Measurements from ENCODE around the gene ATP1A1. TPM values are rescaled to one million over a fixed set of nuclear protein-coding genes. Genes with fewer than 3 reads are reported as not detected.

Gene ATP1A1
- total RNA-seq, 1 donor from 2014 or later: 78.4 TPM

GRCh38 chr1:116380499-116381242, 7.6 kb downstream of the ATP1A1 start:
- Mint-ChIP-seq H3K9me3 (ENCODE audit: unreplicated experiment) (no peaks in the 10 kb centered on the region), H3K4me1 (ENCODE audit: low read depth, unreplicated experiment) (peaks cover 17% of the 10 kb centered on the region), H3K4me3 (ENCODE audit: unreplicated experiment) (no peak overlapping the region), H3K36me3 (ENCODE audit: unreplicated experiment) (no peaks in the 10 kb centered on the region), H3K27me3 (ENCODE audit: unreplicated experiment) (no peaks in the 10 kb centered on the region), H3K27ac (ENCODE audit: unreplicated experiment) (no peak overlapping the region)
- DNase-seq: no peak
- no peak for TF ChIP-seq CTCF (IDR thresholded peaks at IDR 0.05; ENCODE audit: partially characterized antibody, unreplicated experiment)

DNA sequence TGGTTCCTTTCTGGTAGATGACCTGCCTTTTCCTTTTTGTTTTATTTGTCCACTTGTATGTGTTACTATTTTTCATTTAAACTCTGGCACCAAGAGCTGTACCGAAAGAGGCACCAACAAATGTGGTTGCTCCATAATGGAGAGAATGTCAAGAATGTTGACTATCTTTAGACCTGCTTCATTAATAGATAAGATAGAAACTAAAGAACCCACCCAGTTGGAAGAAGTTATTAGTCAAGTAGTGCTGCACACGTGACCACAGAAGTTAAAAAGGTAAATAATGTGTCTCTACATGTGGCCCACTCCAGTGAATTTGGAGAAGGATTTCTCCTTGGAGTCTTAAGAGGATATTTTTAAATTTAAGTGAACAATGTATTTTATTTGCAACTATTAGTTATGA, 9.3 kb downstream of the ATP1A1 start:
- Mint-ChIP-seq H3K36me3 (ENCODE audit: unreplicated experiment) (no peaks in the 10 kb centered on the region), H3K4me3 (ENCODE audit: unreplicated experiment) (no peak overlapping the region), H3K4me1 (ENCODE audit: low read depth, unreplicated experiment) (peaks cover 13% of the 10 kb centered on the region), H3K27ac (ENCODE audit: unreplicated experiment) (no peak overlapping the region), H3K27me3 (ENCODE audit: unreplicated experiment) (no peaks in the 10 kb centered on the region), H3K9me3 (ENCODE audit: unreplicated experiment) (no peaks in the 10 kb centered on the region)
- TF ChIP-seq CTCF (IDR thresholded peaks at IDR 0.05; ENCODE audit: partially characterized antibody, unreplicated experiment): no peak
- no peak for DNase-seq

DNA sequence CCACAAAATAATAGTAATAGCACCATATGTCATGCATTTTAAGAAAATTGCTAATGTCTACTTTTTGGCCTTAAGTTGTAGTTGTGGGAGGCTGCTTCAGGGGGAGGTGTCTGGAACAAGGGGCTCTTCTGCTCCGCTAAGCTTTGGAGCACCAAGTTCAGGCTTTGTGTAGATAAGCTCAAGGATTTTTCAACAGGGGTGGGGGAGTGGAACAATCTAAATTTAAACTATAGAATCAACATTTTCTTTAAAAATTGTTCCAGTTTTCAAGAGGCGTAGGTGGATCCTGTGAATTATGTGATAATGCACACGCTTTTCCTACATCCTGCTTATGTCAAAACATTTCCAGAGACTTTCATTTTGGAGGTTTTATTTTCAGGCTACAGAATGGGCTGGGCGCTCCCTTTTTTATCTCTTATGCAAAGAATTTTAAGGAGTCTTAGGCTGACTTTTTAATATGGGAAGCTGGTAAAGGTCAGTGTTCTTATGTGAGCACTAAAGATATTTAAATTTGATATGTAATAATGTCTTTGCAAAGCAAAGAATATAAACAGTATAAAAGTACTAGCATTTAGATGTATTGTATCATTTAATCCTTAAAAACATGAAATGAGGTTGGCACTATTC, 9.9 kb downstream of the ATP1A1 start:
- TF ChIP-seq CTCF (IDR thresholded peaks at IDR 0.05; ENCODE audit: partially characterized antibody, unreplicated experiment): no peak
- H3K4me3 Mint-ChIP-seq (ENCODE audit: unreplicated experiment): no peak overlapping the region
- peaks cover under 1% of the 10 kb centered on the region for H3K36me3 Mint-ChIP-seq (ENCODE audit: unreplicated experiment)
- DNase-seq: no peak
- no peaks in the 10 kb centered on the region for H3K9me3 Mint-ChIP-seq (ENCODE audit: unreplicated experiment)
- no peaks in the 10 kb centered on the region for H3K27me3 Mint-ChIP-seq (ENCODE audit: unreplicated experiment)
- no peak overlapping the region for H3K27ac Mint-ChIP-seq (ENCODE audit: unreplicated experiment)
- peaks cover 8% of the 10 kb centered on the region for H3K4me1 Mint-ChIP-seq (ENCODE audit: low read depth, unreplicated experiment)

DNA sequence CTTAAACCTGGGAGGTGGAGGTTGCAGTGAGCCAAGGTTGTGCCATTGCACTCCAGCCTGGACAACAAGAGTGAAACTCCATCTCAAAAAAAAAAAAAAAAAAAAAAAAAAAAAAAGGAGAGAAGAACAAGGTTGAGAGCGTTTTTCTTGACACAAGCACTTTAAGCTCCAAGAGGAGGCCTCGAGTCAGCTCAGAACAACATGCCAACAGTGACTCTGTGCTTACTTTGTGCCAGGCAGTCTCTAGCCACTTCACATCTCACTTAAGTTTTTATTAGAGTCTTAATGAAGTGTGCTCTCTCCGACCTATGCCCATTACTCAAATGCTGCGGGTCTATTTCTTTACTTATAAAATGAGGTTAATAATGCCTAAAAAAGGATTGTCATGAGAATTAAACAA, 13.0 kb downstream of the ATP1A1 start:
- Mint-ChIP-seq H3K27me3 (ENCODE audit: unreplicated experiment) (no peaks in the 10 kb centered on the region), H3K27ac (ENCODE audit: unreplicated experiment) (no peak overlapping the region), H3K4me3 (ENCODE audit: unreplicated experiment) (no peak overlapping the region), H3K36me3 (ENCODE audit: unreplicated experiment) (peaks cover 13% of the 10 kb centered on the region), H3K9me3 (ENCODE audit: unreplicated experiment) (no peaks in the 10 kb centered on the region), H3K4me1 (ENCODE audit: low read depth, unreplicated experiment) (peaks cover 4% of the 10 kb centered on the region)
- no peak for DNase-seq
- no peak for TF ChIP-seq CTCF (IDR thresholded peaks at IDR 0.05; ENCODE audit: partially characterized antibody, unreplicated experiment)

DNA sequence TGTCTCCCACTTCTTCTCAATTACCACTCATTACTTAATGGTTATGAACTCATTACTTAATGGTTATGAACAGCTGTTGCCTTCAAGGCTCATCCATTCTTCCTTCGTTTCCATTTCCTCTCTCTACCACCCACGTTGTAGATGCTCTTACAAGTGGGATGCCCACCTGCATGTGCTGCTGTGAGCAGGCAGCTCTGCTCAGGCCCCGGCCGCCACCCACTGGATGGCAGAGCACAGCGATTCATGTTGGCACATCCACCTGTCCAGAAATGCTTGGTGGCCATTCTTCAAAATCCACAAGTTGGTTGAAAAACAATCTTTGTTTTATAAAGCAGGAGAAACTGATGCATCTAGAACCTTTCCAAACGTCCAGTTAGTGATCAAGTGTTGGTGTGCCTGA, 14.5 kb downstream of the ATP1A1 start:
- H3K36me3 Mint-ChIP-seq (ENCODE audit: unreplicated experiment): peaks cover 13% of the 10 kb centered on the region
- no peaks in the 10 kb centered on the region for H3K9me3 Mint-ChIP-seq (ENCODE audit: unreplicated experiment)
- no peaks in the 10 kb centered on the region for H3K27me3 Mint-ChIP-seq (ENCODE audit: unreplicated experiment)
- TF ChIP-seq CTCF (IDR thresholded peaks at IDR 0.05; ENCODE audit: partially characterized antibody, unreplicated experiment): no peak
- no peak overlapping the region for H3K27ac Mint-ChIP-seq (ENCODE audit: unreplicated experiment)
- DNase-seq: no peak
- peaks cover 4% of the 10 kb centered on the region for H3K4me1 Mint-ChIP-seq (ENCODE audit: low read depth, unreplicated experiment)
- peak overlapping the region; percentile 9 for H3K4me3 Mint-ChIP-seq (ENCODE audit: unreplicated experiment)

All from glutamatergic neuron (in vitro differentiated cells).